Rectal smooth muscle tissue (tissue), 1 donor: ENCODE data around the gene SLC11A2.
"Not testable (repeated sequence)": the region's sequence is repeated elsewhere in the genome, so short reads cannot be mapped to it uniquely, and the experiment has no call there.

Source experiments
- H3K27ac ChIP-seq: one replicate; pipeline ENCODE4 v1.7.0; 2013; ENCODE audit warnings: low read depth, low read length, inconsistent platforms
- H3K27me3 ChIP-seq: one replicate; pipeline ENCODE4 v1.7.0; 2013; ENCODE audit warnings: low read length; ENCODE audit not compliant: control insufficient read depth, insufficient read depth
- H3K36me3 ChIP-seq: one replicate; pipeline ENCODE4 v1.7.0; 2013; ENCODE audit warnings: low read length; ENCODE audit not compliant: control insufficient read depth, insufficient read depth
- H3K4me1 ChIP-seq: one replicate; pipeline ENCODE4 v1.7.0; 2013; ENCODE audit warnings: low read length; ENCODE audit not compliant: control insufficient read depth, insufficient read depth
- H3K4me3 ChIP-seq: one replicate; pipeline ENCODE4 v1.7.0; 2013; ENCODE audit warnings: low read length
- H3K9ac ChIP-seq: one replicate; pipeline ENCODE4 v1.7.0; 2013; ENCODE audit warnings: low read length

Gene SLC11A2

DNA sequence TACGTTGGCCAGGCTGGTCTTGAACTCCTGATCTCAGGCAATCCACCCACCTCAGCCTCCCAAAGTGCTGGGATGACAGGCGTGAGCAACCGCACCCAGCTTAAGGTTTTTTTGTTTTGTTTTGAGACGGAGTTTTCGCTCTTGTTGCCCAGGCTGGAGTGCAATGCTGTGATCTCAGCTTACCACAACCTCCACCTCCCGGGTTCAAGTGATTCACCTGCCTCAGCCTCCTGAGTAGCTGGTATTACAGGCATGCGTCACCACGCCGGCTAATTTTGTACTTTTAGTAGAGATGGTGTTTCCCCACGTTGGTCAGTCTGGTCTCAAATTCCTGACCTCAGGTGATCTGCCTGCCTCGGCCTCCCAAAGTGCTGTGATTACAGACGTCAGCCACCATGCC lies 95.7 kb downstream of the SLC11A2 start:
- H3K9ac ChIP-seq, H3K36me3 ChIP-seq, H3K4me3 ChIP-seq, H3K27me3 ChIP-seq, H3K27ac ChIP-seq: not testable (repeated sequence)
- peaks cover 16% of the 10 kb centered on the region for H3K4me1 ChIP-seq

DNA sequence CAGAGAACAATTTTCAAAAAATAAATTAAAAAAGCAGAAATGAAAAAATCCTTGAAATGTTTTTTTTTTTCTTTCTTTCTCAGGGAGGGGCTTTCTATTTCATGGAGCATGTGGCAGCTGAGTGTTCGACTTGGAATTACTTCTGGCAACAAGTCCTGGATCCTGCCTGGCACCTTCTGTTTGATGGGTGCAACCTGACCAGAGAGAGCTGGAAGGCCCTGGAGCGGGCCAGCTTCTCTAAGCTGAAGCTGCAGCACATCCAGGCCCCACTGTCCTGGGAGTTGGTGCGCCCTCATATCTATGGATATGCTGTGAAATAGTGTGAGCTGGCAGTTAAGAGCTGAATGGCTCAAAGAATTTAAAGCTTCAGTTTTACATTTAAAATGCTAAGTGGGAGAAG lies 96.4 kb downstream of the SLC11A2 start:
- Histone ChIP-seq H3K4me1 (peaks cover 12% of the 10 kb centered on the region), H3K4me3 (no peak overlapping the region), H3K27ac (no peak overlapping the region)

More for the DNA sequence above, 96.4 kb downstream of the SLC11A2 start:
- H3K27me3 ChIP-seq, result no peaks in the 10 kb centered on the region
- peaks cover 3% of the 10 kb centered on the region for H3K36me3 ChIP-seq
- H3K9ac ChIP-seq, result no peak overlapping the region
